B cell (primary cell): ENCODE data around the gene MPPED2. TPM values are rescaled to one million over a fixed set of nuclear protein-coding genes. Genes with fewer than 3 reads are reported as not detected.

ENCODE experiments used
- ATAC-seq: fragments of 200-7000 bp; cut with Tn5 transposase; one replicate; pipeline ENCODE4 v1.10.0; 2021; ENCODE audit warnings: low read depth, mild to moderate bottlenecking, moderate number of reproducible peaks, moderate library complexity
- CTCF ChIA-PET: fragments of 350-600 bp; sonication (Branson Sonifier 250); formaldehyde crosslinking; loops from one replicate; lab custom pipeline; 2021; ENCODE audit warnings: antibody characterized with exemption, inconsistent platforms; lab: Charles Lee
- POLR2A ChIA-PET: fragments of 350-600 bp; sonication (Branson Sonifier 250); formaldehyde crosslinking; loops from one replicate; lab custom pipeline; 2021; ENCODE audit warnings: antibody characterized with exemption; lab: Charles Lee
- DNase-seq: peaks from one replicate; pipeline ENCODE4 v3.0.0; 2013
- H2AFZ ChIP-seq: 2 replicates; pipeline ENCODE4 v1.6.1; 2012; ENCODE audit warnings: mild to moderate bottlenecking, low read depth, low read length; ENCODE audit not compliant: insufficient read depth, poor library complexity, severe bottlenecking
- H3K27ac ChIP-seq, 2 donors: 1 replicate in 1 of 2; 2 replicates in 1 of 2; pipeline ENCODE4 v1.5.1; 2012 to 2013; ENCODE audit warnings: low read length in 2 of 2, mild to moderate bottlenecking in 2 of 2, moderate library complexity in 1 of 2
- H3K27me3 ChIP-seq, 4 experiments: fragments of 200-600 bp in 1 of 4; sonication (generic) in 1 of 4; replicated peaks in 1 of 4; 1 replicate in 2 of 4; 2 replicates in 2 of 4; pipeline versions ENCODE4 v1.6.1 to v1.7.0; 2013 to 2016; ENCODE audit warnings: low read length in 3 of 4, mild to moderate bottlenecking in 2 of 4, mixed read lengths in 1 of 4, moderate library complexity in 1 of 4; ENCODE audit not compliant: insufficient read depth in 4 of 4, control insufficient read depth in 3 of 4; ENCODE audit errors: control extremely low read depth in 1 of 4
- H3K36me3 ChIP-seq, 2 experiments: replicated peaks in 1 of 2; 1 replicate in 1 of 2; 2 replicates in 1 of 2; pipeline versions ENCODE4 v1.6.1 to v1.7.1; 2013; ENCODE audit warnings: low read length in 1 of 2; ENCODE audit not compliant: insufficient read depth in 2 of 2, control insufficient read depth in 1 of 2; ENCODE audit errors: control extremely low read depth in 1 of 2, extremely low read depth in 1 of 2
- H3K4me1 ChIP-seq, 2 donors: fragments of 200-600 bp in 1 of 2; sonication (generic) in 1 of 2; 1 replicate in 1 of 2; 2 replicates in 1 of 2; pipeline versions ENCODE4 v1.5.1 to v1.6.1; 2013 to 2017; ENCODE audit warnings: low read length in 2 of 2; ENCODE audit not compliant: control insufficient read depth in 2 of 2, insufficient read depth in 2 of 2
- H3K4me2 ChIP-seq: replicated peaks from 2 replicates; pipeline ENCODE3; 2012; ENCODE audit warnings: mild to moderate bottlenecking, low read depth, low read length; ENCODE audit not compliant: poor library complexity, severe bottlenecking
- H3K4me3 ChIP-seq, 5 experiments: fragments of 200-600 bp in 1 of 5; sonication (generic) in 1 of 5; 1 replicate in 3 of 5; 2 replicates in 2 of 5; pipeline versions ENCODE4 v1.5.1 to v1.7.0; 2011 to 2016; ENCODE audit warnings: low read length in 4 of 5, mild to moderate bottlenecking in 4 of 5, low read depth in 2 of 5, control low read depth in 1 of 5, moderate library complexity in 1 of 5; ENCODE audit not compliant: insufficient read depth in 1 of 5; ENCODE audit errors: control extremely low read depth in 1 of 5, extremely low read depth in 1 of 5
- H3K79me2 ChIP-seq: fragments of 200-600 bp; sonication (generic); one replicate; pipeline ENCODE4 v1.6.0; 2016; ENCODE audit warnings: low read length; ENCODE audit not compliant: control insufficient read depth, insufficient read depth
- H3K9ac ChIP-seq: fragments of 200-600 bp; sonication (generic); 2 replicates; pipeline ENCODE4 v1.6.1; 2017; ENCODE audit warnings: mild to moderate bottlenecking, low read length, moderate library complexity
- H3K9me3 ChIP-seq, 3 donors: one replicate each; pipeline versions ENCODE4 v1.6.1 to v1.7.1; 2013; ENCODE audit warnings: low read length in 2 of 3; ENCODE audit not compliant: control insufficient read depth in 2 of 3, insufficient read depth in 1 of 3; ENCODE audit errors: control extremely low read depth in 1 of 3
- H4K20me1 ChIP-seq: 2 replicates; pipeline ENCODE4 v1.6.0; 2012; ENCODE audit warnings: mild to moderate bottlenecking, low read length; ENCODE audit not compliant: insufficient read depth, control insufficient read depth, poor library complexity, severe bottlenecking
- H3K27ac Mint-ChIP-seq: one replicate; pipeline ENCODE4 v1.8.0; 2021; ENCODE audit warnings: mixed read lengths
- H3K27me3 Mint-ChIP-seq: one replicate; pipeline ENCODE4 v1.8.0; 2021; ENCODE audit warnings: mixed read lengths
- H3K4me1 Mint-ChIP-seq: one replicate; pipeline ENCODE4 v1.8.0; 2021; ENCODE audit warnings: mixed read lengths
- H3K4me3 Mint-ChIP-seq: one replicate; pipeline ENCODE4 v1.8.0; 2021; ENCODE audit warnings: mixed read lengths
- H3K9me3 Mint-ChIP-seq: one replicate; pipeline ENCODE4 v1.8.0; 2022; ENCODE audit warnings: mixed read lengths; ENCODE audit not compliant: insufficient read depth
- CTCF ChIP-seq: fragments of 200-600 bp; IDR thresholded peaks from one replicate; pipeline ENCODE4 v1.8.0; 2022; ENCODE audit warnings: antibody characterized with exemption, mild to moderate bottlenecking
- EZH2 ChIP-seq: IDR thresholded peaks from 2 replicates; pipeline ENCODE4 v1.6.1; 2012; ENCODE audit warnings: borderline replicate concordance, low read depth, mild to moderate bottlenecking, moderate library complexity, low read length; ENCODE audit not compliant: insufficient read depth, poor library complexity, severe bottlenecking
- WGBS: methylation state at CpG from one replicate; pipeline ENCODE4 v1.1.5; 2013; ENCODE audit warnings: missing lambda C conversion rate; ENCODE audit not compliant: insufficient coverage; 5-methylcytosine and 5-hydroxymethylcytosine counted together
- intact Hi-C: fragments of 100-400 bp; cut with micrococcal nuclease; formaldehyde crosslinking; loops from one replicate; pipeline ENCODE4 v1.10.0; 2022
- polyA plus RNA-seq: library from polyadenylated mRNA; depleted of rRNA; stranded (reverse); fragments of >200 nt; gene quantifications from 2 replicates; pipeline ENCODE4 v1.2.3, GENCODE V29; 2012
- total RNA-seq, 2 donors: library from RNA; stranded (reverse); fragments of 120-200 nt in 1 of 2; gene quantifications; 1 replicate in 1 of 2; 2 replicates in 1 of 2; pipeline versions ENCODE4 v1.2.3 to v1.2.4, GENCODE V29; 2013 to 2022

MPPED2 gene
- total and polyA plus RNA-seq, 2 donors (not counting 1 experiment from before 2014, with no cell fraction given): 0.70 to 1.1 TPM

DNA sequence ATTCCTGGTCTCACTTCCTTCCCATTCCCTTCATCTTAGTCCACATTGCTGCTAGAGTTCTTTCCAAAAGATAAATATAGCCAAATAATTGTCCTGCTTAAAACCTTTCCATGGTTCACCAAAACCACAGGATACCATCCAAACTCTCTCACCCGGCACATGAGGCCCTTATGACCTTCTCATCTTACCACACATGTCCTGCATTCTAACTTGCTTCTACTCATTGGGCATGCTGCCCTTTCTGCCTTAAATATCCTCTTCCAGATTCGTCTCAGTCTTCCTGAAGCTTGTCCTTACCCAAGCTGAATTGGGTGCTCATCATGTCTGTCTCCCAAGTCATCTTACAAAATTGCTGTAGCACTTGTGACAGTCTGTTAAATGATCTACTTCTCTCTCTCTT is 114.9 kb downstream of the MPPED2 start:
- CTCF ChIA-PET: no interaction called here
- H2AFZ ChIP-seq: no peak overlapping the region
- Mint-ChIP-seq H3K27me3 (no peaks in the 10 kb centered on the region), H3K4me3 (no peak overlapping the region), H3K4me1 (no peaks in the 10 kb centered on the region), H3K9me3 (no peaks in the 10 kb centered on the region), H3K27ac (no peak overlapping the region)
- 88% methylated on average over 2 of the region's 2 CpGs for WGBS
- no peak overlapping the region for H3K4me2 ChIP-seq
- no peaks in the 10 kb centered on the region for H3K79me2 ChIP-seq
- POLR2A ChIA-PET: no interaction called here
- no peak overlapping the region for H3K4me3 ChIP-seq
- no peak for TF ChIP-seq CTCF
- H3K9me3 ChIP-seq: no peaks in the 10 kb centered on the region
- no peaks in the 10 kb centered on the region for H3K27me3 ChIP-seq
- H3K9ac ChIP-seq: no peak overlapping the region
- no peaks in the 10 kb centered on the region for H4K20me1 ChIP-seq
- no peak overlapping the region for H3K27ac ChIP-seq
- H3K36me3 ChIP-seq: no peaks in the 10 kb centered on the region
- ATAC-seq (no peak), DNase-seq (no peak)
- no peaks in the 10 kb centered on the region for H3K4me1 ChIP-seq
- intact Hi-C loops: no loop called here

- H3K4me1 Mint-ChIP-seq: no peaks in the 10 kb centered on the region
- H3K9ac ChIP-seq: no peak overlapping the region
- no peaks in the 10 kb centered on the region for H3K9me3 ChIP-seq
- H3K27me3 Mint-ChIP-seq: no peaks in the 10 kb centered on the region
- H3K4me3 Mint-ChIP-seq: no peak overlapping the region
- intact Hi-C loops: no loop called here
- no peaks in the 10 kb centered on the region for H3K79me2 ChIP-seq
- no peak overlapping the region for H3K27ac ChIP-seq
- no peaks in the 10 kb centered on the region for H3K4me1 ChIP-seq
- ATAC-seq (no peak), DNase-seq (no peak)
- no CpG with 5 or more reads among the region's 2 CpGs for WGBS
- no peak overlapping the region for H3K27ac Mint-ChIP-seq
- no peaks in the 10 kb centered on the region for H3K9me3 Mint-ChIP-seq
- H3K4me2 ChIP-seq: no peak overlapping the region
- H3K4me3 ChIP-seq: no peak overlapping the region
- CTCF ChIA-PET: no interaction called here
- no peak overlapping the region for H2AFZ ChIP-seq
- POLR2A ChIA-PET: no interaction called here
- no peak for TF ChIP-seq CTCF
- TF ChIP-seq EZH2: no peak
- H3K27me3 ChIP-seq: no peaks in the 10 kb centered on the region
- H4K20me1 ChIP-seq: no peaks in the 10 kb centered on the region
- H3K36me3 ChIP-seq: no peaks in the 10 kb centered on the region
Observed at GRCh38 chr11:30468881-30469280, 117.3 kb downstream of the MPPED2 start.
